ENCODE data around the gene CCDC136. TPM values are rescaled to one million over a fixed set of nuclear protein-coding genes. Genes with fewer than 3 reads are reported as not detected.

CCDC136 gene
- polyA plus RNA-seq, 1 donor (not counting 4 experiments of a cell fraction or from before 2014, with no cell fraction given) = 1.6 TPM

GRCh38 chr7:128774921-128775320 is 16.8 kb upstream of the CCDC136 start:
- no peak overlapping the region for H3K9ac ChIP-seq (ENCODE audit: control insufficient read depth, extremely low read depth, insufficient read depth, low read length)
- H3K9me3 ChIP-seq (ENCODE audit: control insufficient read depth, low read depth, low read length) = no peaks in the 10 kb centered on the region
- peaks cover 8 to 10% of the 10 kb centered on the region in 2 experiments for H3K36me3 ChIP-seq (ENCODE audit: control insufficient read depth in 2 of 2, extremely low read depth in 1 of 2, insufficient read depth in 2 of 2, low read length in 2 of 2)
- H3K4me1 ChIP-seq (ENCODE audit: control insufficient read depth, extremely low read depth, insufficient read depth, low read length) = no peaks in the 10 kb centered on the region
- no peak overlapping the region for H3K4me2 ChIP-seq (ENCODE audit: control insufficient read depth, extremely low read depth, insufficient read depth, low read depth, low read length)
- FAIRE-seq (no peak), DNase-seq (ENCODE audit: low read depth, low spot score) (no peak)
- H3K27ac ChIP-seq (ENCODE audit: control insufficient read depth, insufficient read depth, low read length) = no peak overlapping the region
- no peak overlapping the region for H2AFZ ChIP-seq (ENCODE audit: control insufficient read depth, low read length)
- no peaks in the 10 kb centered on the region for H4K20me1 ChIP-seq (ENCODE audit: control insufficient read depth, extremely low read depth, insufficient read depth, low read length)
- H3K4me3 ChIP-seq (ENCODE audit: control insufficient read depth in 2 of 3, extremely low read depth in 1 of 3, insufficient read depth in 2 of 3, low read depth in 1 of 3, low read length in 3 of 3) = no peak overlapping the region
- no peaks in the 10 kb centered on the region for H3K79me2 ChIP-seq (ENCODE audit: control insufficient read depth, insufficient read depth, low read length)
- H3K9me1 ChIP-seq (ENCODE audit: control insufficient read depth, extremely low read depth, insufficient read depth, low read length) = no peaks in the 10 kb centered on the region
- H3K27me3 ChIP-seq (ENCODE audit: control insufficient read depth, extremely low read depth, insufficient read depth, low read length) = no peaks in the 10 kb centered on the region
- dilution Hi-C loops (cut with MboI; ENCODE audit: extremely low pct_ligation_motif_present, low sequenced_read_pairs) = no loop called here
- TF ChIP-seq EZH2 (IDR thresholded peaks at IDR 0.05; ENCODE audit: low read length) = no peak
- no peak for TF ChIP-seq CTCF (optimal IDR thresholded peaks at IDR 0.05 in 1 of 3, IDR thresholded peaks at IDR 0.05 in 1 of 3, conservative IDR thresholded peaks at IDR 0.05 in 1 of 3; ENCODE audit: extremely low read depth in 1 of 3, insufficient read depth in 2 of 3, low read length in 3 of 3)

- H3K36me3 ChIP-seq (ENCODE audit: control insufficient read depth in 2 of 2, extremely low read depth in 1 of 2, insufficient read depth in 2 of 2, low read length in 2 of 2) = peaks cover 4% of the 10 kb centered on the region in 2 experiments
- H2AFZ ChIP-seq (ENCODE audit: control insufficient read depth, low read length) = no peak within 1 kb of the TSS
Measured at GRCh38 chr7:128775744-128776474, 15.9 kb upstream of the CCDC136 start, which contains the start of gene OPN1SW. OPN1SW (minus strand) TSS chr7:128775794; CDS start chr7:128775781, 13 bp downstream.

More at GRCh38 chr7:128775744-128776474, 15.9 kb upstream of the CCDC136 start, which contains the start of gene OPN1SW:
- dilution Hi-C loops (cut with MboI; ENCODE audit: extremely low pct_ligation_motif_present, low sequenced_read_pairs) = no loop called here
- H3K9ac ChIP-seq (ENCODE audit: control insufficient read depth, extremely low read depth, insufficient read depth, low read length) = no peak within 1 kb of the TSS
- H3K4me2 ChIP-seq (ENCODE audit: control insufficient read depth, extremely low read depth, insufficient read depth, low read depth, low read length) = no peak within 1 kb of the TSS
- FAIRE-seq (no peak), DNase-seq (ENCODE audit: low read depth, low spot score) (no peak)
- no peaks in the 10 kb centered on the region for H3K9me1 ChIP-seq (ENCODE audit: control insufficient read depth, extremely low read depth, insufficient read depth, low read length)
- no peak within 1 kb of the TSS for H3K27ac ChIP-seq (ENCODE audit: control insufficient read depth, insufficient read depth, low read length)
- no peaks in the 10 kb centered on the region for H3K27me3 ChIP-seq (ENCODE audit: control insufficient read depth, extremely low read depth, insufficient read depth, low read length)
- no peaks in the 10 kb centered on the region for H3K9me3 ChIP-seq (ENCODE audit: control insufficient read depth, low read depth, low read length)
- H3K4me3 ChIP-seq (ENCODE audit: control insufficient read depth in 2 of 3, extremely low read depth in 1 of 3, insufficient read depth in 2 of 3, low read depth in 1 of 3, low read length in 3 of 3) = no peak within 1 kb of the TSS
- H3K4me1 ChIP-seq (ENCODE audit: control insufficient read depth, extremely low read depth, insufficient read depth, low read length) = no peaks in the 10 kb centered on the region
- no peaks in the 10 kb centered on the region for H3K79me2 ChIP-seq (ENCODE audit: control insufficient read depth, insufficient read depth, low read length)
- no peak for TF ChIP-seq CTCF (optimal IDR thresholded peaks at IDR 0.05 in 1 of 3, IDR thresholded peaks at IDR 0.05 in 1 of 3, conservative IDR thresholded peaks at IDR 0.05 in 1 of 3; ENCODE audit: extremely low read depth in 1 of 3, insufficient read depth in 2 of 3, low read length in 3 of 3)
- TF ChIP-seq EZH2 (IDR thresholded peaks at IDR 0.05; ENCODE audit: low read length) = no peak
- H4K20me1 ChIP-seq (ENCODE audit: control insufficient read depth, extremely low read depth, insufficient read depth, low read length) = no peaks in the 10 kb centered on the region

Measured in keratinocyte (primary cell).